ENCODE data around the gene KCNAB1.

- TF ChIP-seq, protein P1, sequence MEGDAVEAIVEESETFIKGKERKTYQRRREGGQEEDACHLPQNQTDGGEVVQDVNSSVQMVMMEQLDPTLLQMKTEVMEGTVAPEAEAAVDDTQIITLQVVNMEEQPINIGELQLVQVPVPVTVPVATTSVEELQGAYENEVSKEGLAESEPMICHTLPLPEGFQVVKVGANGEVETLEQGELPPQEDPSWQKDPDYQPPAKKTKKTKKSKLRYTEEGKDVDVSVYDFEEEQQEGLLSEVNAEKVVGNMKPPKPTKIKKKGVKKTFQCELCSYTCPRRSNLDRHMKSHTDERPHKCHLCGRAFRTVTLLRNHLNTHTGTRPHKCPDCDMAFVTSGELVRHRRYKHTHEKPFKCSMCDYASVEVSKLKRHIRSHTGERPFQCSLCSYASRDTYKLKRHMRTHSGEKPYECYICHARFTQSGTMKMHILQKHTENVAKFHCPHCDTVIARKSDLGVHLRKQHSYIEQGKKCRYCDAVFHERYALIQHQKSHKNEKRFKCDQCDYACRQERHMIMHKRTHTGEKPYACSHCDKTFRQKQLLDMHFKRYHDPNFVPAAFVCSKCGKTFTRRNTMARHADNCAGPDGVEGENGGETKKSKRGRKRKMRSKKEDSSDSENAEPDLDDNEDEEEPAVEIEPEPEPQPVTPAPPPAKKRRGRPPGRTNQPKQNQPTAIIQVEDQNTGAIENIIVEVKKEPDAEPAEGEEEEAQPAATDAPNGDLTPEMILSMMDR (IDR thresholded peaks at IDR 0.05; ENCODE audit: low read length): no peak
- no peak for TF ChIP-seq EZH2 (IDR thresholded peaks at IDR 0.05; ENCODE audit: borderline replicate concordance, low read length)
Measured at GRCh38 chr3:156350781-156351180, 230.4 kb downstream of the KCNAB1 start.
